PC-9 (cell line): ENCODE measurements around the gene CCDC81.

Experiments
- EZH2 ChIP-seq: fragments of 200-600 bp; sonication (generic); IDR thresholded peaks from 2 replicates; pipeline ENCODE4 v1.8.0; 2017; ENCODE audit warnings: antibody characterized with exemption, low read depth
- TF ChIP-seq, protein P1 (sequence below): fragments of 200-600 bp; sonication (generic); conservative IDR thresholded peaks from 2 replicates; pipeline ENCODE4 v1.6.1; 2017; ENCODE audit warnings: mixed run types, antibody characterized with exemption, mild to moderate bottlenecking, moderate library complexity

DNA sequence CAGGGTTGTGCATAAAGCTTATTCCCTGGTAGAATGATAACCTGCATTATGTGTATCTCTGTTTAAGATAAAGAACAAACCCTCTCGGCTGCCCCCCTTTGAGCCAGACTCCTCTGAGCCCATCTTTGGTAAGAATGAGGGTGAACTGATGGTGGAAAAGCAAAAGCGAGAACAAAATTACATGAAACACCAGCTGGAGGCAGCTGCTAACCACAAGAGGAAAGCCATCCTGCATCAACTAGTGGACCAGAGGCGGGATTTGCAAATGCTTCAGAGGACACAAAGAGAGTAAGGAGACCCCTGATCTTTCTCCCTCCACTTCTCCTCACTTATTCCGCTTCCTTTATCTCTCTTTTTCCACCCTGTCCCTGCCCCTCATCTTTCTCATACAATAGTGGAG is 40.3 kb downstream of the CCDC81 start:
- TF ChIP-seq, protein P1, sequence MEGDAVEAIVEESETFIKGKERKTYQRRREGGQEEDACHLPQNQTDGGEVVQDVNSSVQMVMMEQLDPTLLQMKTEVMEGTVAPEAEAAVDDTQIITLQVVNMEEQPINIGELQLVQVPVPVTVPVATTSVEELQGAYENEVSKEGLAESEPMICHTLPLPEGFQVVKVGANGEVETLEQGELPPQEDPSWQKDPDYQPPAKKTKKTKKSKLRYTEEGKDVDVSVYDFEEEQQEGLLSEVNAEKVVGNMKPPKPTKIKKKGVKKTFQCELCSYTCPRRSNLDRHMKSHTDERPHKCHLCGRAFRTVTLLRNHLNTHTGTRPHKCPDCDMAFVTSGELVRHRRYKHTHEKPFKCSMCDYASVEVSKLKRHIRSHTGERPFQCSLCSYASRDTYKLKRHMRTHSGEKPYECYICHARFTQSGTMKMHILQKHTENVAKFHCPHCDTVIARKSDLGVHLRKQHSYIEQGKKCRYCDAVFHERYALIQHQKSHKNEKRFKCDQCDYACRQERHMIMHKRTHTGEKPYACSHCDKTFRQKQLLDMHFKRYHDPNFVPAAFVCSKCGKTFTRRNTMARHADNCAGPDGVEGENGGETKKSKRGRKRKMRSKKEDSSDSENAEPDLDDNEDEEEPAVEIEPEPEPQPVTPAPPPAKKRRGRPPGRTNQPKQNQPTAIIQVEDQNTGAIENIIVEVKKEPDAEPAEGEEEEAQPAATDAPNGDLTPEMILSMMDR, result no peak
- no peak for TF ChIP-seq EZH2
